DMS79 treated with DMSO at 0.1 percent for 48 hours (cell line): ENCODE results near the gene METTL25.
A peak's percentile ranks its signal among the peaks of the same experiment; 100 is the strongest.

Experiments used
- DNase-seq: peaks from one replicate; lab custom pipeline; 2025; lab: John Stamatoyannopoulos, UW

METTL25 gene

GRCh38 chr12:82525616-82526015, 167.3 kb downstream of the METTL25 start:
- no peak for DNase-seq

GRCh38 chr12:82527165-82527780, 168.9 kb downstream of the METTL25 start:
- peak; percentile 1 for DNase-seq
